ENCODE results near the gene MAL.
"Not testable (repeated sequence)": the region's sequence is repeated elsewhere in the genome, so short reads cannot be mapped to it uniquely, and the experiment has no call there.

MAL gene

DNA sequence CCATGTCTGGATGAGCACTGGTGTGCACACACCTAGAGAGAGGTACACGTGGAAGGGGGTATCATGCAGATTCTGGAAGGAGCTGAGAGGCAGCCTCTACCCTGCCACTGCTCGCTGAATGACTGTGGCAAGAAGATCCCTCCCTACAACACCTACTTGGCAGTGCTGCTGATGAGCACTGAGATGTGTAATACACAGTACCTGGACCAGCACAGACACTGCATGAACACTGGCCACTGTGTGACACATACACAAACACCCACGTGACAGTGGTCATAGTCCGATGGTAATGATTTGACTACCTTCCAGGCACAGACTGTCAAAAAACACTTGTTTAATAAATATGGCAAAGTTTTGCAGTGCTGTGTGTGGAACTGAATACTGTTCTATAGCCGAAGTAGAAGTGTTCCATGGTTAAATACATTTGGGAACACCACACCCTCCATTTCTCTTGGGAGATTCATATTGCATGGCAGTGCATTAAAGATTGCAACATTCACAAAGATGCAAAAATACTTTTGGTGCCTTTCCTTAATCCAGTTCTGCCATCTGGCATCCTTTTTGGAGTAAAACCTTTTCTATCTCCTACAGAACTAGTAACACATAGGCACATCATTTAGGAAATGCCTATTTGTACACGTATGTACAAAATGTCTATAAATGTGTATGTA, 66.5 kb downstream of the MAL start:
- WGBS, 2 experiments: 96 to 97% methylated on average over 5 to 6 of the region's 6 CpGs
- no peak overlapping the region for H3K27ac ChIP-seq (ENCODE audit: insufficient read depth, low read depth, low read length, poor library complexity, severe bottlenecking)
- H3K9me3 ChIP-seq (ENCODE audit: control insufficient read depth, low read length): no peaks in the 10 kb centered on the region
- H3K27me3 ChIP-seq (ENCODE audit: control insufficient read depth, insufficient read depth, low read length, poor library complexity, severe bottlenecking): no peaks in the 10 kb centered on the region
- H3K36me3 ChIP-seq (ENCODE audit: control insufficient read depth, insufficient read depth, low read length): peaks cover 25% of the 10 kb centered on the region
- no peaks in the 10 kb centered on the region for H3K4me1 ChIP-seq (ENCODE audit: control insufficient read depth, insufficient read depth, low read length)
- no peak overlapping the region for H3K4me3 ChIP-seq (ENCODE audit: insufficient read depth, low read depth, low read length)

DNA sequence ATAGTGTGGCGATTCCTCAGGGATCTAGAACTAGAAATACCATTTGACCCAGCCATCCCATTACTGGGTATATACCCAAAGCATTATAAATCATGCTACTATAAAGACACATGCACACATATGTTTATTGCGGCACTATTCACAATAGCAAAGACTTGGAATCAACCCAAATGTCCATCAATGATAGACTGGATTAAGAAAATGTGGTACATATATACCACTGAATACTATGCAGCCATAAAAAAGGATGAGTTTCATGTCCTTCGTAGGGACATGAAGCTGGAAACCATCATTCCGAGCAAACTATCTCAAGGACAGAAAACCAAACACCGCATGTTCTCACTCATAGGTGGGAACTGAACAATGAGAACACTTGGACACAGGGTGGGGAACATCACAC, 72.8 kb downstream of the MAL start:
- 91 to 100% methylated on average over 4 of the region's 5 CpGs for WGBS, 2 experiments
- H3K36me3 ChIP-seq (ENCODE audit: control insufficient read depth, insufficient read depth, low read length): peaks cover 19% of the 10 kb centered on the region
- H3K4me1 ChIP-seq (ENCODE audit: control insufficient read depth, insufficient read depth, low read length); H3K27ac ChIP-seq (ENCODE audit: insufficient read depth, low read depth, low read length, poor library complexity, severe bottlenecking); H3K4me3 ChIP-seq (ENCODE audit: insufficient read depth, low read depth, low read length); H3K9me3 ChIP-seq (ENCODE audit: control insufficient read depth, low read length); H3K27me3 ChIP-seq (ENCODE audit: control insufficient read depth, insufficient read depth, low read length, poor library complexity, severe bottlenecking): not testable (repeated sequence)

DNA sequence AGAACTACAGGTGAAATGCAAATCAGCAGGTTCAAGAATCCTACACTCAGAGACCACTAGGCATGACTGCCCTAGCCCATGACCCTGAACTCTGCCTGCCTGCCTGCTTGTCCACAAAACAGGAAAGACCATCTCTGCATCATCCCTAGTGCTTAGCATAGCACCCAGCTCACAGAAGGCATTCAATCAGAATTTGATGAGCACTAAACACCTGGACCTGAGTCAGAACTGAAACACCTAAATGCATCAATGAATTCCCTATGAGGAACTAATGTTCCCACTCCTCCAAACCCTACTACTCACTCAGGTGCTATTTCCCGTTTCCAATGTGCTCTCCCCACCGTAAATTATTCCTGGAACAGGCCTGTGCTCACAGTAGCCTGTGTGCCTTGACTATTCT, 74.4 kb downstream of the MAL start:
- 92 to 93% methylated on average over 2 of the region's 2 CpGs for WGBS, 2 experiments
- peaks cover 26% of the 10 kb centered on the region for H3K36me3 ChIP-seq (ENCODE audit: control insufficient read depth, insufficient read depth, low read length)

More for the DNA sequence above, 74.4 kb downstream of the MAL start:
- no peaks in the 10 kb centered on the region for H3K9me3 ChIP-seq (ENCODE audit: control insufficient read depth, low read length)
- no peak overlapping the region for H3K27ac ChIP-seq (ENCODE audit: insufficient read depth, low read depth, low read length, poor library complexity, severe bottlenecking)
- H3K4me3 ChIP-seq (ENCODE audit: insufficient read depth, low read depth, low read length): no peak overlapping the region
- no peaks in the 10 kb centered on the region for H3K4me1 ChIP-seq (ENCODE audit: control insufficient read depth, insufficient read depth, low read length)
- no peaks in the 10 kb centered on the region for H3K27me3 ChIP-seq (ENCODE audit: control insufficient read depth, insufficient read depth, low read length, poor library complexity, severe bottlenecking)
